ENCODE data around the gene ADGRG3.

- TF ChIP-seq CTCF (IDR thresholded peaks at IDR 0.05) (no peak), POLR2A (IDR thresholded peaks at IDR 0.05) (no peak)
These were observed 28.1 kb downstream of the ADGRG3 start for GRCh38 chr16:57696240-57696639.

All from adrenal gland (tissue), 5 donors.